SK-N-SH treated with all-trans-retinoic acid at 6 μM for 48 hours (cell line): ENCODE data around the gene CCDC146.

Experiments used
- ATAC-seq: fragments of 200-7000 bp; cut with Tn5 transposase; 3 replicates; pipeline ENCODE4 v1.9.1; 2020; ENCODE audit warnings: mild to moderate bottlenecking, moderate library complexity
- ARNTL ChIP-seq: fragments of 450-650 bp; formaldehyde crosslinking; IDR thresholded peaks from 2 replicates; pipeline ENCODE4 v1.5.0; 2020; ENCODE audit warnings: low read depth, mild to moderate bottlenecking, moderate library complexity, borderline replicate concordance
- BACH2 ChIP-seq: fragments of 250-450 bp; sonication (Bioruptor Pico); IDR thresholded peaks from 2 replicates; pipeline ENCODE4 v1.9.0; 2021; ENCODE audit warnings: mild to moderate bottlenecking, borderline replicate concordance
- CSDC2 ChIP-seq: fragments of 250-450 bp; sonication (Bioruptor Pico); IDR thresholded peaks from 2 replicates; pipeline ENCODE4 v1.5.0; 2020; ENCODE audit warnings: mild to moderate bottlenecking, moderate library complexity
- ESRRG ChIP-seq: fragments of 250-450 bp; sonication (Bioruptor Pico); IDR thresholded peaks from 2 replicates; pipeline ENCODE4 v1.6.1; 2021; ENCODE audit warnings: mild to moderate bottlenecking
- GLIS3 ChIP-seq: fragments of 250-450 bp; sonication (Bioruptor Pico); IDR thresholded peaks from 2 replicates; pipeline ENCODE4 v1.5.0; 2020; ENCODE audit warnings: mild to moderate bottlenecking, moderate library complexity
- ISL1 ChIP-seq: fragments of 250-450 bp; sonication (Bioruptor Pico); IDR thresholded peaks from 2 replicates; pipeline ENCODE4 v2.1.2; 2022; ENCODE audit warnings: mild to moderate bottlenecking, moderate library complexity
- OSR1 ChIP-seq: fragments of 250-450 bp; sonication (Bioruptor Pico); IDR thresholded peaks from 2 replicates; pipeline ENCODE4 v1.8.0; 2022; ENCODE audit warnings: moderate library complexity, mild to moderate bottlenecking, inconsistent platforms
- SNAI2 ChIP-seq: fragments of 250-450 bp; sonication (Bioruptor Pico); IDR thresholded peaks from 2 replicates; pipeline ENCODE4 v1.5.0; 2020; ENCODE audit warnings: mild to moderate bottlenecking, moderate library complexity
- TCF4 ChIP-seq: fragments of 250-450 bp; sonication (Bioruptor Pico); IDR thresholded peaks from 2 replicates; pipeline ENCODE4 v1.8.0; 2021; ENCODE audit warnings: mild to moderate bottlenecking, moderate library complexity, borderline replicate concordance
- ZC3H10 ChIP-seq: fragments of 250-450 bp; sonication (Bioruptor Pico); IDR thresholded peaks from 2 replicates; pipeline ENCODE4 v1.5.1; 2021; ENCODE audit warnings: mild to moderate bottlenecking, moderate library complexity
- ZFP3 ChIP-seq: fragments of 250-450 bp; sonication (Bioruptor Pico); IDR thresholded peaks from 2 replicates; pipeline ENCODE4 v1.5.0; 2020; ENCODE audit warnings: mild to moderate bottlenecking, moderate library complexity
- ZFP30 ChIP-seq: fragments of 450-650 bp; formaldehyde crosslinking; IDR thresholded peaks from 2 replicates; pipeline ENCODE4 v1.5.0; 2022; ENCODE audit warnings: mild to moderate bottlenecking, moderate library complexity
- ZNF565 ChIP-seq: fragments of 450-650 bp; formaldehyde crosslinking; conservative IDR thresholded peaks from 2 replicates; pipeline ENCODE4 v1.5.0; 2020; ENCODE audit warnings: low read depth, mild to moderate bottlenecking, moderate library complexity
- ZNF70 ChIP-seq: fragments of 450-650 bp; formaldehyde crosslinking; IDR thresholded peaks from 2 replicates; pipeline ENCODE4 v1.5.0; 2020; ENCODE audit warnings: mild to moderate bottlenecking, moderate library complexity
- ZNF8 ChIP-seq: fragments of 450-650 bp; formaldehyde crosslinking; IDR thresholded peaks from 2 replicates; pipeline ENCODE4 v1.5.0; 2020; ENCODE audit warnings: mild to moderate bottlenecking, moderate library complexity
- TF ChIP-seq, protein P1 (sequence below): fragments of 250-450 bp; sonication (Bioruptor Pico); IDR thresholded peaks from 2 replicates; pipeline ENCODE4 v1.5.1; 2020; ENCODE audit warnings: low read depth, mild to moderate bottlenecking, moderate library complexity
- TF ChIP-seq, protein P2 (sequence below): fragments of 250-450 bp; sonication (Bioruptor Pico); IDR thresholded peaks from 2 replicates; pipeline ENCODE4 v1.5.0; 2020; ENCODE audit warnings: mild to moderate bottlenecking, moderate library complexity
- TF ChIP-seq, protein P3 (sequence below): fragments of 250-450 bp; sonication (Bioruptor Pico); IDR thresholded peaks from 2 replicates; pipeline ENCODE4 v1.8.0; 2020; ENCODE audit warnings: mild to moderate bottlenecking, moderate library complexity, borderline replicate concordance
- TF ChIP-seq, protein P4 (sequence below): fragments of 250-450 bp; sonication (Bioruptor Pico); IDR thresholded peaks from 2 replicates; pipeline ENCODE4 v1.5.1; 2021; ENCODE audit warnings: mild to moderate bottlenecking, moderate library complexity

CCDC146 gene

DNA sequence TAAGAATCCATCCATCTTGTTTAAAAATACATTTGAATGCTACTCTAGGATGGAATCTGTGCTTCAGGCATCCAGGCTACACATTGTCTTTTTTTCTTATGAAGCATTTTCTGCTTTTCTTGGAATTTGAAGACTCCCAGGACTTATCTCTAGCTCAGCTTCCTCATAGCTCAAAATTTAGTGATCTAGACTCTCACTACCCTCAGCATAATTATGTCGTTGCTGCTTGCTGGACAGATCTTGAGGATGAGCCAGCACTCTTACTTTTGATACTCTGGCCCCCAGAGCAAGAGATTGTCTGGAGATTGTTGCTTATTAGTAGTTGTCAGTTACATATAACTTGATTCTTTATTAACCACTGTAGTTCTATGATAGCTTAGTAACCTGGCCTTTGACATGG lies 160.5 kb downstream of the CCDC146 start:
- ATAC-seq, result no peak
- no peak for TF ChIP-seq ZFP30 (CRISPR knock-in tag)
- no peak for TF ChIP-seq OSR1 (CRISPR knock-in tag)
- TF ChIP-seq, protein P1, sequence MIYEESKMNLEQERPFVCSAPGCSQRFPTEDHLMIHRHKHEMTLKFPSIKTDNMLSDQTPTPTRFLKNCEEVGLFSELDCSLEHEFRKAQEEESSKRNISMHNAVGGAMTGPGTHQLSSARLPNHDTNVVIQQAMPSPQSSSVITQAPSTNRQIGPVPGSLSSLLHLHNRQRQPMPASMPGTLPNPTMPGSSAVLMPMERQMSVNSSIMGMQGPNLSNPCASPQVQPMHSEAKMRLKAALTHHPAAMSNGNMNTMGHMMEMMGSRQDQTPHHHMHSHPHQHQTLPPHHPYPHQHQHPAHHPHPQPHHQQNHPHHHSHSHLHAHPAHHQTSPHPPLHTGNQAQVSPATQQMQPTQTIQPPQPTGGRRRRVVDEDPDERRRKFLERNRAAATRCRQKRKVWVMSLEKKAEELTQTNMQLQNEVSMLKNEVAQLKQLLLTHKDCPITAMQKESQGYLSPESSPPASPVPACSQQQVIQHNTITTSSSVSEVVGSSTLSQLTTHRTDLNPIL (CRISPR knock-in tag), result no peak
- TF ChIP-seq, protein P2, sequence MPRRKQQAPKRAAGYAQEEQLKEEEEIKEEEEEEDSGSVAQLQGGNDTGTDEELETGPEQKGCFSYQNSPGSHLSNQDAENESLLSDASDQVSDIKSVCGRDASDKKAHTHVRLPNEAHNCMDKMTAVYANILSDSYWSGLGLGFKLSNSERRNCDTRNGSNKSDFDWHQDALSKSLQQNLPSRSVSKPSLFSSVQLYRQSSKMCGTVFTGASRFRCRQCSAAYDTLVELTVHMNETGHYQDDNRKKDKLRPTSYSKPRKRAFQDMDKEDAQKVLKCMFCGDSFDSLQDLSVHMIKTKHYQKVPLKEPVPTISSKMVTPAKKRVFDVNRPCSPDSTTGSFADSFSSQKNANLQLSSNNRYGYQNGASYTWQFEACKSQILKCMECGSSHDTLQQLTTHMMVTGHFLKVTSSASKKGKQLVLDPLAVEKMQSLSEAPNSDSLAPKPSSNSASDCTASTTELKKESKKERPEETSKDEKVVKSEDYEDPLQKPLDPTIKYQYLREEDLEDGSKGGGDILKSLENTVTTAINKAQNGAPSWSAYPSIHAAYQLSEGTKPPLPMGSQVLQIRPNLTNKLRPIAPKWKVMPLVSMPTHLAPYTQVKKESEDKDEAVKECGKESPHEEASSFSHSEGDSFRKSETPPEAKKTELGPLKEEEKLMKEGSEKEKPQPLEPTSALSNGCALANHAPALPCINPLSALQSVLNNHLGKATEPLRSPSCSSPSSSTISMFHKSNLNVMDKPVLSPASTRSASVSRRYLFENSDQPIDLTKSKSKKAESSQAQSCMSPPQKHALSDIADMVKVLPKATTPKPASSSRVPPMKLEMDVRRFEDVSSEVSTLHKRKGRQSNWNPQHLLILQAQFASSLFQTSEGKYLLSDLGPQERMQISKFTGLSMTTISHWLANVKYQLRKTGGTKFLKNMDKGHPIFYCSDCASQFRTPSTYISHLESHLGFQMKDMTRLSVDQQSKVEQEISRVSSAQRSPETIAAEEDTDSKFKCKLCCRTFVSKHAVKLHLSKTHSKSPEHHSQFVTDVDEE (CRISPR knock-in tag), result no peak
- TF ChIP-seq, all 23 proteins: peak for 0

DNA sequence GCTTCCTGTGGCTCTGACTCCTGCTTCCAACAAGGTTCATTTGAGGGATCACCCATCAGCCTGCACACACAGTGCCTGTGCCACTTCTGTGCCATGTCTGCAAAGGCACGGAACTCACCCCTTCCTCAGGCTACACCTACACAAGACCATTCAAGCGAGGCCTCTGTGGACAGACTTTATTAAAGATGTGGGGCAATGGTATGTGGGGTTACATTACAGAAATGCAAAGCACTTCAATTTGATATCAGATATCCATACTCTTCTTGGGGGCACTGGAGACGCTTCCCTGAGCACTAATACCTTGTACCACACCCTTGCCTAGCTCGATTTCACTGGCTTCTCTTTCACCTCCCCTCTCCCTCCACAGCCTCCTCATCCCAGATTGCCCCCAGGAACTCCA lies 161.6 kb downstream of the CCDC146 start:
- TF ChIP-seq OSR1 (CRISPR knock-in tag), result no peak
- no peak for TF ChIP-seq BACH2
- no peak for TF ChIP-seq SNAI2 (CRISPR knock-in tag)
- no peak for TF ChIP-seq ZNF70 (CRISPR knock-in tag)
- ATAC-seq, result no peak

DNA sequence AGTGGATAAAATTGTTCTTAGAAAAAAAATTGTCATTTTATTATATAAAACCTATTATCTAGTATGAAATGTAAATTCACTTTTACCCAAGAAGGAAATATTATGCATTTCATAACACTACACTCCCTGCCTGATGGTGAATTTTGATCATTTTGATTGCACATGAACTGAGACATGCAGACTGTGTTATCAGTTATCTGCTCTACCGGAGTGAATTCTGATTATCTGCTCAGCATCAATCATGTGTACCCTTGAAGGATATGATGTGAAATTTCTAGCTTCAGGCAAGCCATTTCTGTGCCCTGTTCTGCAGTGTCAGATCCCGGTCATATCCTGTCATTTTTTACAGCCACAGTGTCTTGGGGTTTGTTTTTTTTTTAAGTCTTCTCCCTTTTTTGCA lies 162.2 kb downstream of the CCDC146 start:
- ATAC-seq, result no peak
- TF ChIP-seq TCF4 (CRISPR knock-in tag) (peak; percentile 53; the same call in 1 of the 2 replicates), GLIS3 (CRISPR knock-in tag) (no peak), BACH2 (no peak)
- TF ChIP-seq, protein P2 (CRISPR knock-in tag), result peak; percentile 84; the same call in 1 of the 2 replicates
- TF ChIP-seq, all 23 proteins: peak for 2

DNA sequence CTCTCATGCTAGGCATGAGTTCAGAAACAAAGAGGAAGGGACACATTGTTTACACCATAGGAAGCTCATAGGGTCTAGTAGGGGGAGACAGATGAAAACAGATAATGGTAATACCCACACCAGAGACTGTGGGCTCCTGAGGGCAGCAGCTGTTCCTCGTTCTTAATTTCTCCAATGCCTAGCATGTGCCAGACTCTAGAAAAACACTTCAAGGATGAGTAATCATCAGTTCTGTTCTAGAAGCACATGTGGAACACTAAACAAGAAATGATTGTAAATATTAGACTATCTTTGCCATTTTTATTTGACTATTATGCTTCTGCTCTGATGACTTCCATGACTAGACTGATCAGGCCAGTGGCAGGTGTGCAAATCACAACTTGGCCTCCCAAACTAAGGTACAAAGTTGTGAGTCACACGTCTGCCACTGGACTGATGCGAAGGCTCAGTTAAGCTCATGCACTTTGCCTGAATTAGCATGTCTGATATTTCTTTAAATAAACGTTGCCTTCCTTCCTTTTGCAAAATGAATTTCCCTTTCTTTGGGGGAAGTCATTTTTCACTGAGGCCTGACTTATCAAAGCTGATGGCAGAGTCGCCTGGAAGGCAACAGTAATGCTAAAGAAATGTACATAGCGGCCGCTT lies 166.4 kb downstream of the CCDC146 start:
- no peak for ATAC-seq
- no peak for TF ChIP-seq ISL1 (CRISPR knock-in tag)
- TF ChIP-seq ZNF565 (CRISPR knock-in tag), result no peak
- no peak for TF ChIP-seq ZFP3
- no peak for TF ChIP-seq ESRRG (CRISPR knock-in tag)
- no peak for TF ChIP-seq GLIS3 (CRISPR knock-in tag)
- TF ChIP-seq ARNTL (CRISPR knock-in tag), result no peak
- TF ChIP-seq ZC3H10 (CRISPR knock-in tag), result no peak
- TF ChIP-seq, protein P2 (CRISPR knock-in tag), result no peak
- TF ChIP-seq, protein P1 (CRISPR knock-in tag), result no peak
- no peak for TF ChIP-seq ZNF70 (CRISPR knock-in tag)
- TF ChIP-seq CSDC2 (CRISPR knock-in tag), result no peak
- TF ChIP-seq ZNF8 (CRISPR knock-in tag), result no peak
- TF ChIP-seq SNAI2 (CRISPR knock-in tag), result no peak
- TF ChIP-seq BACH2, result no peak
- TF ChIP-seq, protein P3, sequence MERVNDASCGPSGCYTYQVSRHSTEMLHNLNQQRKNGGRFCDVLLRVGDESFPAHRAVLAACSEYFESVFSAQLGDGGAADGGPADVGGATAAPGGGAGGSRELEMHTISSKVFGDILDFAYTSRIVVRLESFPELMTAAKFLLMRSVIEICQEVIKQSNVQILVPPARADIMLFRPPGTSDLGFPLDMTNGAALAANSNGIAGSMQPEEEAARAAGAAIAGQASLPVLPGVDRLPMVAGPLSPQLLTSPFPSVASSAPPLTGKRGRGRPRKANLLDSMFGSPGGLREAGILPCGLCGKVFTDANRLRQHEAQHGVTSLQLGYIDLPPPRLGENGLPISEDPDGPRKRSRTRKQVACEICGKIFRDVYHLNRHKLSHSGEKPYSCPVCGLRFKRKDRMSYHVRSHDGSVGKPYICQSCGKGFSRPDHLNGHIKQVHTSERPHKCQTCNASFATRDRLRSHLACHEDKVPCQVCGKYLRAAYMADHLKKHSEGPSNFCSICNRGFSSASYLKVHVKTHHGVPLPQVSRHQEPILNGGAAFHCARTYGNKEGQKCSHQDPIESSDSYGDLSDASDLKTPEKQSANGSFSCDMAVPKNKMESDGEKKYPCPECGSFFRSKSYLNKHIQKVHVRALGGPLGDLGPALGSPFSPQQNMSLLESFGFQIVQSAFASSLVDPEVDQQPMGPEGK (CRISPR knock-in tag), result no peak
- TF ChIP-seq OSR1 (CRISPR knock-in tag), result no peak
- TF ChIP-seq, protein P4, sequence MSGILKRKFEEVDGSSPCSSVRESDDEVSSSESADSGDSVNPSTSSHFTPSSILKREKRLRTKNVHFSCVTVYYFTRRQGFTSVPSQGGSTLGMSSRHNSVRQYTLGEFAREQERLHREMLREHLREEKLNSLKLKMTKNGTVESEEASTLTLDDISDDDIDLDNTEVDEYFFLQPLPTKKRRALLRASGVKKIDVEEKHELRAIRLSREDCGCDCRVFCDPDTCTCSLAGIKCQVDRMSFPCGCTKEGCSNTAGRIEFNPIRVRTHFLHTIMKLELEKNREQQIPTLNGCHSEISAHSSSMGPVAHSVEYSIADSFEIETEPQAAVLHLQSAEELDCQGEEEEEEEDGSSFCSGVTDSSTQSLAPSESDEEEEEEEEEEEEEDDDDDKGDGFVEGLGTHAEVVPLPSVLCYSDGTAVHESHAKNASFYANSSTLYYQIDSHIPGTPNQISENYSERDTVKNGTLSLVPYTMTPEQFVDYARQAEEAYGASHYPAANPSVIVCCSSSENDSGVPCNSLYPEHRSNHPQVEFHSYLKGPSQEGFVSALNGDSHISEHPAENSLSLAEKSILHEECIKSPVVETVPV (CRISPR knock-in tag), result no peak
